HG02763 (cell line): ENCODE measurements around the gene CDKL2.
A peak's percentile ranks its signal among the peaks of the same experiment; 100 is the strongest.
"Not testable (repeated sequence)": the region's sequence is repeated elsewhere in the genome, so short reads cannot be mapped to it uniquely, and the experiment has no call there.

ENCODE experiments used
- ATAC-seq: cut with Tn5 transposase; IDR thresholded peaks from one replicate; pipeline ENCODE4 v1.9.1; 2021; ENCODE audit warnings: mild to moderate bottlenecking, moderate library complexity; ENCODE audit not compliant: unreplicated experiment

The CDKL2 gene

GRCh38 chr4:75555294-75556164, 74.8 kb downstream of the CDKL2 start, which contains the start of gene ODAPH:
TSS of gene ODAPH (plus strand) at chr4:75556066. CDS start at chr4:75556083, 17 bp downstream.
- ATAC-seq = peak; percentile 89

GRCh38 chr4:75552452-75552851, 77.9 kb downstream of the CDKL2 start:
- no peak for ATAC-seq

DNA sequence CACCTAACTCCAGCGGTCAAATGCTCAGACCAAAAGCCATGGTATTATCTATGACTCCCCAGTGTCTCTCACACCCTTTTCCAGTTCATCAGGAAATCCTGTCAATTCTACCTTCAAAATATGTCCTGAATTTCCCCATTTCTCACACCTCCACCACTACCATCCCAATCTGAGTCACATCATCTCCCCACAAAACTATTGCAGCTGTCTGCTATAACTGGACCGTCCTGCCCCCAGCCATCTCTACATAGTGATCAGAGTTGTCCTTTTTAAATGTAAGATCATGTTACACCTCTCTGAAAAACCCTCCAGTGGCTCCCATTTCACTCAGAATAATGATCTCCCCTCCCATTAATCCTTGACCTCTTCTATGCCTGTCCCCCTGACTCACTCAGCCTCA, 81.3 kb downstream of the CDKL2 start:
- no peak for ATAC-seq

GRCh38 chr4:75547647-75548387, 82.5 kb downstream of the CDKL2 start:
- no peak for ATAC-seq

- no peak for ATAC-seq
These were observed 84.8 kb downstream of the CDKL2 start for GRCh38 chr4:75545526-75545925.

DNA sequence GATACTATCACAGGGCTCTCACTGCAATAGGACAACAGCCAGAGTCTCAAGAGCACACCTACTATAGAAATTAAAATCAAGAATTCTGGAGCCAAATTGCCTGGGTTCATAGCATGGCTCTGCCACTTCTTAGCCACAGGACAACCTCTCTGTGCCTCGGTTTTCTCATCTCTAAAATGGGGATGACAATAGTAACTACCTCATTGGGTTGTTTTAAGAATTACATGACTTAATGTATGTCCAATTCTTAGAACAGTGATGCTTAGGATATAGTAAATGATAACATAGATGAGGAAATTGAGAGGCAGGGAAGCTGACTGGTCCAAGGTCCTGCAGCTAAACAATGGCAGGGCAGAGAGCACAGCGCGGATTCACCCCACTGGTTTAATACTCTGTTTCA, 85.5 kb downstream of the CDKL2 start:
- ATAC-seq = no peak

GRCh38 chr4:75544220-75544619, 86.1 kb downstream of the CDKL2 start:
- not testable (repeated sequence) for ATAC-seq

DNA sequence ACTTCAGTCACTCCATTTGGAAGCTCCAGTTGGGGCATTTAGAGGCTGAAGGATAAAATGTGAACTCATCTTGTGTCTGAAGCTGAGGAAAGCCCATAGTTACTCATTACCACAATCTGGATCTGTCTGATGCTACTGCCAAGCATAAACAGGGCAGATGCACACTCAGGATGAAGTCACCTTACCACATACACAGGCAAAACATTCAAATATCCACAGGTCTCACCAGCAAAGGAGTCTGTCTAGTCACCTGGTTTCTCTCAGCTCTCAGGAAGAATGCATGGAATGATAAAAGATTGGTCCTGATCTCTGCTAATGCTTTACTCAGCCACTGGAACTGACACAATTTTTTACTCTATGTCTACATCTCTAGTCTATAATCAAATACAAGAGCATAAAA, 87.5 kb downstream of the CDKL2 start:
- ATAC-seq = no peak

GRCh38 chr4:75537308-75537707, 93.0 kb downstream of the CDKL2 start:
- not testable (repeated sequence) for ATAC-seq

- not testable (repeated sequence) for ATAC-seq
These were observed 96.4 kb downstream of the CDKL2 start for GRCh38 chr4:75533926-75534325.

- ATAC-seq = not testable (repeated sequence)
These were observed 96.9 kb downstream of the CDKL2 start for GRCh38 chr4:75533339-75533887.

- ATAC-seq = not testable (repeated sequence)
These were observed 98.7 kb downstream of the CDKL2 start for GRCh38 chr4:75531536-75532143.

- no peak for ATAC-seq
These were observed 99.6 kb downstream of the CDKL2 start for GRCh38 chr4:75530556-75531322.
